Coronary artery (tissue), 2 donors: ENCODE results near the gene MYH8.

Experiments used
- DNase-seq: peaks from one replicate; pipeline ENCODE4 v3.0.0-alpha.2; 2017; ENCODE audit warnings: low spot score
- H3K27ac ChIP-seq, 2 donors: fragments of 200-600 bp; sonication (generic); one replicate each; pipeline ENCODE4 v1.5.1; 2016 to 2019
- H3K4me3 ChIP-seq: fragments of 200-600 bp; sonication (generic); 2 replicates; pipeline ENCODE4 v1.5.1; 2016; ENCODE audit warnings: mild to moderate bottlenecking, moderate library complexity
- TF ChIP-seq, protein P1 (sequence below): fragments of 200-600 bp; sonication (generic); IDR thresholded peaks from one replicate; pipeline ENCODE4 v1.5.1; 2019; ENCODE audit warnings: antibody characterized with exemption

Gene MYH8

DNA sequence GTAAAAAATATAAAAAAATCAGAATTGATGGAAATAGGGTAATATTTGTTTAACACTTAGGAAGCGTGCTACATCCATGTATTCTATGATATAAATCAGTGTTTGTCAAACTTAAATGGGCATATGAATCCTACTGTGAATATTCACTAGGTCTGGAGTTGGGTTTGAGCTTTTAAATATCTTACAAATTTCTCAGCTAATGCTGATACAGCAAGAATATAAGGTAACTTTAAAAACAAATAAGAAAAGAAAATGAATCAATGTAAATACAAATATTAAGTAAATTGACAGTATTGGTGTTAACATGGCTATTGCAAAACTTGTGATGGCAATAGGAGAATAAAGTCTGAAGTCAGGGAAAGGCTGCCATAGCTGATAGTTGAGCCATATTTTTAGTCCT lies 52.5 kb downstream of the MYH8 start:
- H3K4me3 ChIP-seq, result no peak overlapping the region
- no peak overlapping the region for H3K27ac ChIP-seq
- no peak for DNase-seq
- TF ChIP-seq, protein P1, sequence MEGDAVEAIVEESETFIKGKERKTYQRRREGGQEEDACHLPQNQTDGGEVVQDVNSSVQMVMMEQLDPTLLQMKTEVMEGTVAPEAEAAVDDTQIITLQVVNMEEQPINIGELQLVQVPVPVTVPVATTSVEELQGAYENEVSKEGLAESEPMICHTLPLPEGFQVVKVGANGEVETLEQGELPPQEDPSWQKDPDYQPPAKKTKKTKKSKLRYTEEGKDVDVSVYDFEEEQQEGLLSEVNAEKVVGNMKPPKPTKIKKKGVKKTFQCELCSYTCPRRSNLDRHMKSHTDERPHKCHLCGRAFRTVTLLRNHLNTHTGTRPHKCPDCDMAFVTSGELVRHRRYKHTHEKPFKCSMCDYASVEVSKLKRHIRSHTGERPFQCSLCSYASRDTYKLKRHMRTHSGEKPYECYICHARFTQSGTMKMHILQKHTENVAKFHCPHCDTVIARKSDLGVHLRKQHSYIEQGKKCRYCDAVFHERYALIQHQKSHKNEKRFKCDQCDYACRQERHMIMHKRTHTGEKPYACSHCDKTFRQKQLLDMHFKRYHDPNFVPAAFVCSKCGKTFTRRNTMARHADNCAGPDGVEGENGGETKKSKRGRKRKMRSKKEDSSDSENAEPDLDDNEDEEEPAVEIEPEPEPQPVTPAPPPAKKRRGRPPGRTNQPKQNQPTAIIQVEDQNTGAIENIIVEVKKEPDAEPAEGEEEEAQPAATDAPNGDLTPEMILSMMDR, result no peak

DNA sequence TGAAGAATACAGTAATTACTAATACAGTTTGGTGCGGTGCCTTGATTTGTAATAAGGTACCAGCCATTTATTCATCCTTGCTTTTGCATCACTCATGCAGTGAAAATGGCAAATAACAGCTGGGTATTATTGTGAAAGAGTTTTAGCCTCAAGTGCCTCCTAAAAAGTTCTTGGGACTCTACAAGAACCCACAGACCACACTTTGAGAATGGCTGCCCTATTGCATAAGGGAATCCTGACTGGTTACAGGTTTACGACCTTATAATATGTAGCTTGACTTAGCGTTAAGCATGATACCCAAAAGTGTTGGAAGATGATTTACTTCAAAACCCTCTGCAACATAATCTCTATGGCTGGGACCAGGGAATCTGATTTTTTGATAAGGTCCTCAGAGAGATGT lies 53.2 kb downstream of the MYH8 start:
- TF ChIP-seq, protein P1, result no peak
- H3K27ac ChIP-seq, result no peak overlapping the region
- no peak for DNase-seq
- no peak overlapping the region for H3K4me3 ChIP-seq

DNA sequence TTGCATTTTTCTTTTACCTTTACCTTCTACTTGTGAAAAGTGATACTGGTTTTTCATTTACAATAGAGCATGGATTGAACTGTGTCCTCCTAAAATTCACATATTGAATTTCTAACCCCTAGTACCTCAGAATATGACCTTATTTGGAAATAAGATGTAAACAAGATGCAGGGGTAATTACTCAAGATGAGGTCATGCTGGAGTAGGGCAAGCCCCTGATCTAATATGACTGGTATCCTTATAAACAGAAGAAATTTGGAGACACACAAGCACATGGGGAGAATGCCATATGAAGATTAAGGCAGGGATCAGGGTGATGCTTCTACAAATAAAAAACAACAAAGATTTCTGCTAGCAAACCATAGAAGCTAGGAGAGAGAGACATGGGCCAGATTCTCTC lies 61.2 kb downstream of the MYH8 start:
- TF ChIP-seq, protein P1, result no peak
- no peak overlapping the region for H3K27ac ChIP-seq
- no peak for DNase-seq
- H3K4me3 ChIP-seq, result no peak overlapping the region

DNA sequence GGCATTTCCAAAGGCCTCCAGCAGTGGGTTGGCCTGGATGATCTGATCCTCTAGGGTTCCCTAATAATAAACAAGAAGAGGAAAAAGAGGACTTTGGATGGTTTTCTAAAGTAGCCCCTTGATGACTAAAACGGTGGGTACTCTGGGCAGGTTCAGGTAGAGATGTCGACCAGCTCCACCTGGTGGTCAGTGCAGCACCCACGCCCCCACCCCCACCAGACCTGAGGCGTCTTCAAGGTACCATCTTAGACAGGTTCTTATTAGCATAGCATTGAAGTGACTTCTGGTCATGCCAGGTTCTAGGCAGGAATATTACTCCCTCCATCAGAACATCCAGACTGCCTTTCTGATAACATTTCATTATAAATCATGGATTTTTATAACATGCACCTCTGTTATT lies 64.0 kb downstream of the MYH8 start:
- no peak for DNase-seq
- TF ChIP-seq, protein P1, result no peak
- Histone ChIP-seq H3K4me3 (no peak overlapping the region), H3K27ac (no peak overlapping the region)

DNA sequence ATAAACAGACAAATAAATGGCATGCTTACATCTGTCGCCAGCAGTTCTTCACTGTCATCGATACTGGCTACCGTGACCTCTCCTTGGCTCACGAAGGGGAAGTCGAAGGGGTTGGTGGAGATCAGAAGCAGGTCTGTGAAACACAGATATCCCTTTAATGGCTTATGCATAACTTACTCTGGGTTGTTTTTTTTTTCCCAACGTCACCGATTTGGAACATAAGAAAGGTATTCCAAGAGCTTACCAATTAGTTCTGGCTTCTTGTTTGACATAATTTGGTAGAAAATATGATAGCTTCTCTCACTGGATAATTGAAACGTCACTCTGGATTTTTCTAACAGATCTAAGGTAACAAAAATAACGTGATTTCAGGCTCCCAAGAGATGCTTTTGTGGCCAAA lies 67.1 kb downstream of the MYH8 start:
- Histone ChIP-seq H3K4me3 (no peak overlapping the region), H3K27ac (no peak overlapping the region)
- TF ChIP-seq, protein P1, result no peak
- DNase-seq, result no peak

DNA sequence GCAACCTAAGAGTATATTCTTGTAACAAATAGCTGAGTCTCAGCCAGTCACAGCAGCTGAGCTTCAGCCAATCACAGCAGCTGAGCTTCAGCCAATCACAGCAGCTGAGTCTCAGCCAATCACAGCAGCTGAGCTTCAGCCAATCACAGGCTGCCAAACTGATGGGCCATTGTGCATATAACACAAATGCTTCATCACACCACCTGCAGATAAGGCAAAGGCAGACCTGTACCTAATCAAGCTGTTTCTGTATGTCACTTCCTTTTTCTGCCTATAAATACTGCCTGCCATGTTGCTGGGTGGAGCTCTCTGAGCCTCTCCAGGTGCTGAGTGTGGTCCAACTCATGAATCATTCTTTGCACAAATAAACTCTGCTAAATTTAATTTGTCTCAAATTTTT lies 68.9 kb downstream of the MYH8 start:
- H3K4me3 ChIP-seq, result no peak overlapping the region
- no peak overlapping the region for H3K27ac ChIP-seq
- DNase-seq, result no peak
- TF ChIP-seq, protein P1, result no peak

DNA sequence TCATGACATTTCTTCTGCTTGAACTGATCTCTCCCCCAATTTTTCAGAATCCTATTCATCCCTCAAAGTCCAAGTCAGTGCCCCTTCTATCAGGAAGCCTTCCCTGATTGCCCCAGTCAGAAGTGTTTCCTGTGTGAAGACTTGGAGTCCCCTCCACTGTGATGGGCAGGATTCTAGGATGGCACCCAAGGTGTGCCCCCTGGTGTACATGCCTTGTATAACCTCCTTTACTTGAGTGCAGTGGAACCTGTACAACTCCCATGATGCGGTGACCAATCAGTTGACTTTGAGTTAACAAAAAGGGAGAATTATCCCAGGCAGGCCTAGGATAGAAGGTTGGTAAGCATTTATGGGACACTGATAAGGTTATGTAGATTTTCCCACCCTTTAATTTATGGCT lies 72.3 kb downstream of the MYH8 start:
- Histone ChIP-seq H3K4me3 (no peak overlapping the region), H3K27ac (no peak overlapping the region)
- TF ChIP-seq, protein P1, result no peak
- no peak for DNase-seq
